Naive thymus-derived CD4-positive, alpha-beta T cell (primary cell): ENCODE data around the gene FOXI3. TPM values are rescaled to one million over a fixed set of nuclear protein-coding genes. Genes with fewer than 3 reads are reported as not detected.

Source experiments
- ATAC-seq: fragments of 150-1000 bp; cut with Tn5 transposase; 2 replicates; pipeline ENCODE4 v1.10.0; 2021; ENCODE audit warnings: mild to moderate bottlenecking, moderate library complexity
- CTCF ChIA-PET: fragments of 350-600 bp; sonication (Branson Sonifier 250); formaldehyde crosslinking; loops from one replicate; lab custom pipeline; 2021; ENCODE audit warnings: antibody characterized with exemption; lab: Charles Lee
- POLR2A ChIA-PET: fragments of 350-600 bp; sonication (Branson Sonifier 250); formaldehyde crosslinking; loops from one replicate; lab custom pipeline; 2021; ENCODE audit warnings: antibody characterized with exemption, inconsistent platforms; lab: Charles Lee
- DNase-seq, 9 donors: peaks; one replicate each; pipeline versions ENCODE4 v3.0.0 to v3.0.0-alpha.2; 2020 to 2022; ENCODE audit warnings: mixed read lengths in 1 of 9
- H3K27ac ChIP-seq: one replicate; pipeline ENCODE4 v1.7.0; 2013; ENCODE audit warnings: mild to moderate bottlenecking, low read depth, low read length, moderate library complexity
- H3K27me3 ChIP-seq, 2 donors: one replicate each; pipeline ENCODE4 v1.7.0; 2013; ENCODE audit warnings: low read length in 2 of 2, mild to moderate bottlenecking in 2 of 2, moderate library complexity in 2 of 2; ENCODE audit not compliant: control insufficient read depth in 2 of 2, insufficient read depth in 2 of 2
- H3K36me3 ChIP-seq, 3 experiments: 1 replicate in 2 of 3; 2 replicates in 1 of 3; pipeline ENCODE4 v1.7.0; 2013; ENCODE audit warnings: low read length in 3 of 3, mild to moderate bottlenecking in 3 of 3, moderate library complexity in 1 of 3; ENCODE audit not compliant: insufficient read depth in 3 of 3, control insufficient read depth in 2 of 3
- H3K4me1 ChIP-seq, 2 donors: one replicate each; pipeline ENCODE4 v1.7.0; 2013; ENCODE audit warnings: low read length in 2 of 2, mild to moderate bottlenecking in 2 of 2, moderate library complexity in 1 of 2; ENCODE audit not compliant: control insufficient read depth in 2 of 2, insufficient read depth in 2 of 2
- H3K4me3 ChIP-seq: 2 replicates; pipeline ENCODE4 v1.7.0; 2013; ENCODE audit warnings: mild to moderate bottlenecking, low read length
- H3K9me3 ChIP-seq, 3 experiments: 1 replicate in 2 of 3; 2 replicates in 1 of 3; pipeline ENCODE4 v1.7.0; 2013; ENCODE audit warnings: low read length in 3 of 3; ENCODE audit not compliant: control insufficient read depth in 2 of 3
- H3K27ac Mint-ChIP-seq, 9 donors: one replicate each; pipeline ENCODE4 v1.8.0; 2020 to 2022; ENCODE audit warnings: mixed read lengths in 9 of 9, mild to moderate bottlenecking in 8 of 9, moderate library complexity in 5 of 9, inconsistent platforms in 2 of 9
- H3K27me3 Mint-ChIP-seq, 5 donors: one replicate each; pipeline ENCODE4 v1.8.0; 2021 to 2022; ENCODE audit warnings: mixed read lengths in 5 of 5, mild to moderate bottlenecking in 1 of 5
- H3K36me3 Mint-ChIP-seq, 5 donors: one replicate each; pipeline ENCODE4 v1.8.0; 2020 to 2022; ENCODE audit warnings: mixed read lengths in 5 of 5, mild to moderate bottlenecking in 3 of 5, inconsistent platforms in 1 of 5
- H3K4me1 Mint-ChIP-seq, 7 donors: one replicate each; pipeline ENCODE4 v1.8.0; 2020 to 2022; ENCODE audit warnings: mixed read lengths in 7 of 7, mild to moderate bottlenecking in 3 of 7, inconsistent platforms in 1 of 7
- H3K4me3 Mint-ChIP-seq, 10 donors: one replicate each; pipeline ENCODE4 v1.8.0; 2020 to 2022; ENCODE audit warnings: mild to moderate bottlenecking in 10 of 10, mixed read lengths in 10 of 10, moderate library complexity in 6 of 10, inconsistent platforms in 2 of 10
- H3K9me3 Mint-ChIP-seq, 11 donors: one replicate each; pipeline ENCODE4 v1.8.0; 2020 to 2022; ENCODE audit warnings: mixed read lengths in 11 of 11, mild to moderate bottlenecking in 4 of 11, inconsistent platforms in 1 of 11, moderate library complexity in 1 of 11
- intact Hi-C, 2 donors: fragments of 100-400 bp; cut with micrococcal nuclease; formaldehyde crosslinking; loops; one replicate each; pipeline ENCODE4 v1.15.1; 2023
- polyA plus RNA-seq, 2 donors: library from polyadenylated mRNA; unstranded; fragments of 300-500 nt; fragmentation: Illumina TruSeq; gene quantifications; one replicate each; pipeline ENCODE4 v1.2.3, GENCODE V29; 2021
- total RNA-seq, 6 experiments: library from RNA in 5 of 6; stranded (reverse) in 5 of 6; gene quantifications; 1 replicate in 5 of 6; 2 replicates in 1 of 6; pipeline ENCODE4 v1.2.3 and lab custom pipeline; 2021 to 2026

The FOXI3 gene
- total and polyA plus RNA-seq, 7 experiments from 2014 or later, result not detected

DNA sequence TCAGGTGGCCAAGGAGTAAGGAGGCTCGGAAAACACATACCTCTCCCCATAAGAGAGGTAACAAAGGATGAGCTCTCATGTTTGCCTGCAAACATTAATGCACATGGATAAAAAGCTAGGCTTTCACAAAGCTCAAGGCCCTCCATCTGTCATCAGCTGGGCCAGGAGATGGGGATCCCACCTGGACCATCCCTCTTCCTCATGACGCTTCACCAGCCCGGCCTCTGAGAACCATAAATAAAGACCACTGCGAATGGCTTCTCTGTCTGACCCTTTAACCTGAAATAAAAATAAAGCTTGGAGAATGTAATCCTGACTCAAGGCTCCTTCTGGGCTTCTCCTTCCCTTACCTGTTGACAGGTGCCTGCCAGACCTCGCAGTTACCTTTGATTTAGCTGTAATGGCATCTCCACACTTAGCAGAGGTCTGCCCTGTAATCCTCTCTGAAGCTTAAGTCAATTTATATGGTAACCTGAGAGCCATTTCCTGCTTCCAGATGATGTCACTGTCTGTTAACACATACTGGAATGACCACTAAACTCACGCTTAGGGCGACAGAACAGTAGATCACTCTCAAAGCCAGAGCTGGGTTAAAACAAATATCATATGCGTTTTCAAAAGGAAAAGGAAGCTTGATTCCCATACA is 29.3 kb upstream of the FOXI3 start:
- no peaks in the 10 kb centered on the region for H3K9me3 ChIP-seq
- ATAC-seq (no peak), DNase-seq (no peak)
- ChIA-PET CTCF (no interaction called here), POLR2A (no interaction called here)
- Mint-ChIP-seq H3K27ac (no peak overlapping the region), H3K36me3 (no peaks in the 10 kb centered on the region), H3K4me1 (no peaks in the 10 kb centered on the region), H3K9me3 (no peaks in the 10 kb centered on the region), H3K27me3 (peaks cover 0 to 21% (median 17%) of the 10 kb centered on the region in 5 donors), H3K4me3 (no peak overlapping the region)
- no peak overlapping the region for H3K27ac ChIP-seq
- no peaks in the 10 kb centered on the region for H3K27me3 ChIP-seq
- no peaks in the 10 kb centered on the region for H3K4me1 ChIP-seq
- intact Hi-C loops, result no loop called here
- H3K4me3 ChIP-seq, result no peak overlapping the region
- no peaks in the 10 kb centered on the region for H3K36me3 ChIP-seq

DNA sequence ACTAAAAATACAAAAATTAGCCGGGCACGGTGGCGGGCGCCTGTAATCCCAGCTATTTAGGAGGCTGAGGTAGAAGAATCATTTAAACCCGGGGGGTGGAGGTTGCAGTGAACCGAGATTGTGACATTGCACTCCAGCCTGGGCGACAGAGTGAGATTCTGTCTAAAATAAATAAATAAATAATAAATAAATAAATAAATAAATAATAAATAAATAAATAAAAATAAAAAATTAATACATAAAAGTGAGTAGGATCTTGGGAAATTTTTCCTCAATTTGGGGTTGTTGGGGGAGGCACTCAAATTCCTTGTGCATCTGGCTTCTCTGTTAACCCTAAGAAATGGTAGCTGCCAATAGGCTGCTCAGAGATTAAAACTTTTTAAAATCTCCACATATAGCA is 20.3 kb upstream of the FOXI3 start:
- intact Hi-C loops, result no loop called here
- no peak for DNase-seq
- ChIA-PET POLR2A (no interaction called here), CTCF (no interaction called here)
- Histone ChIP-seq H3K4me3 (no peak overlapping the region), H3K9me3 (no peaks in the 10 kb centered on the region), H3K36me3 (no peaks in the 10 kb centered on the region), H3K4me1 (no peaks in the 10 kb centered on the region), H3K27me3 (no peaks in the 10 kb centered on the region), H3K27ac (no peak overlapping the region)
- Mint-ChIP-seq H3K4me3 (no peak overlapping the region), H3K27ac (no peak overlapping the region), H3K27me3 (peaks cover 5 to 16% (median 13%) of the 10 kb centered on the region in 5 donors), H3K9me3 (peaks cover 0 to 4% (median 0%) of the 10 kb centered on the region in 11 donors), H3K36me3 (no peaks in the 10 kb centered on the region), H3K4me1 (no peaks in the 10 kb centered on the region)
- ATAC-seq, result no peak

GRCh38 chr2:88471083-88471942 is 18.8 kb upstream of the FOXI3 start:
- Histone ChIP-seq H3K27me3 (no peaks in the 10 kb centered on the region), H3K36me3 (no peaks in the 10 kb centered on the region), H3K9me3 (no peaks in the 10 kb centered on the region), H3K4me1 (no peaks in the 10 kb centered on the region), H3K4me3 (no peak overlapping the region), H3K27ac (no peak overlapping the region)
- intact Hi-C loops, result no loop called here
- ChIA-PET CTCF (no interaction called here), POLR2A (no interaction called here)
- H3K9me3 Mint-ChIP-seq, result peaks cover 0 to 4% (median 0%) of the 10 kb centered on the region in 11 donors
- peaks cover 5 to 15% (median 10%) of the 10 kb centered on the region in 5 donors for H3K27me3 Mint-ChIP-seq
- ATAC-seq (no peak), DNase-seq (no peak)
- H3K27ac Mint-ChIP-seq, result no peak overlapping the region
- no peak overlapping the region for H3K4me3 Mint-ChIP-seq
- H3K36me3 Mint-ChIP-seq, result no peaks in the 10 kb centered on the region
- H3K4me1 Mint-ChIP-seq, result no peaks in the 10 kb centered on the region

- Mint-ChIP-seq H3K9me3 (peaks cover 0 to 4% (median 0%) of the 10 kb centered on the region in 11 donors), H3K27ac (no peak overlapping the region), H3K36me3 (no peaks in the 10 kb centered on the region), H3K4me3 (no peak overlapping the region), H3K4me1 (no peaks in the 10 kb centered on the region), H3K27me3 (peaks cover 3 to 20% (median 5%) of the 10 kb centered on the region in 5 donors)
- CTCF ChIA-PET, result no interaction called here
- H3K36me3 ChIP-seq, result no peaks in the 10 kb centered on the region
- no peak for DNase-seq
- H3K9me3 ChIP-seq, result no peaks in the 10 kb centered on the region
- no peaks in the 10 kb centered on the region for H3K27me3 ChIP-seq
- peak; percentile 32 for ATAC-seq
- intact Hi-C loops, result no loop called here
- H3K27ac ChIP-seq, result no peak overlapping the region
- no peak overlapping the region for H3K4me3 ChIP-seq
- no peaks in the 10 kb centered on the region for H3K4me1 ChIP-seq
- POLR2A ChIA-PET, result no interaction called here
These were observed 17.0 kb upstream of the FOXI3 start for GRCh38 chr2:88469202-88470114.

DNA sequence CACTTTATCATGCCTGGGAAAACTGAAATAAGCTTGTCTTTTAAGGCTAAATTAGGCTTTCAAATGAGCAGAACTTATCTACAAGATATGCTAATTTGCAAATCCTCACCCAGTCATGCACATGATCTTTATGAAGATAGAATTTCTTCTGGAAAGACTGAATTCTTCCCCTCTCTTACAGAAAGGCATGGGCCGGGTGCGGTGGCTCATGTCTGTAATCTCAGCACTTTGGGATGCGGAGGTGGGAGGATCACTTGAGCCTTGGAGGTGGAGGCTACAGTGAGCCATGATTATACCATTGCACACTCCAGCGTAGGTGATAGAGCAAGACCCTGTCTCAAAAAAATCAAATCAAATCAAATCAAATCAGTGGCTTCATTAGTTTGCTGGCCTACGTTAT is 11.7 kb upstream of the FOXI3 start:
- H3K4me1 ChIP-seq, result no peaks in the 10 kb centered on the region
- POLR2A ChIA-PET, result no interaction called here
- Mint-ChIP-seq H3K27me3 (peaks cover 8 to 34% (median 17%) of the 10 kb centered on the region in 5 donors), H3K4me3 (no peak overlapping the region), H3K4me1 (no peaks in the 10 kb centered on the region), H3K27ac (no peak overlapping the region), H3K36me3 (peaks cover 0 to 3% (median 0%) of the 10 kb centered on the region in 5 donors), H3K9me3 (peaks cover 0 to 5% (median 0%) of the 10 kb centered on the region in 11 donors)
- H3K36me3 ChIP-seq, result no peaks in the 10 kb centered on the region
- intact Hi-C loops, result no loop called here
- CTCF ChIA-PET, result no interaction called here
- DNase-seq (no peak), ATAC-seq (no peak)
- H3K9me3 ChIP-seq, result no peaks in the 10 kb centered on the region
- no peaks in the 10 kb centered on the region for H3K27me3 ChIP-seq
- H3K27ac ChIP-seq, result no peak overlapping the region
- H3K4me3 ChIP-seq, result no peak overlapping the region

GRCh38 chr2:88458633-88459032 is 6.1 kb upstream of the FOXI3 start:
- POLR2A ChIA-PET, result no interaction called here
- no peak for DNase-seq
- peaks cover 32 to 64% (median 55%) of the 10 kb centered on the region in 5 donors for H3K27me3 Mint-ChIP-seq
- H3K36me3 Mint-ChIP-seq, result peaks cover 0 to 3% (median 0%) of the 10 kb centered on the region in 5 donors
- H3K27me3 ChIP-seq, result peaks cover 3 to 9% of the 10 kb centered on the region in 2 donors
- no peaks in the 10 kb centered on the region for H3K9me3 ChIP-seq
- CTCF ChIA-PET, result no interaction called here
- H3K27ac ChIP-seq, result no peak overlapping the region
- peaks cover 0 to 7% (median 0%) of the 10 kb centered on the region in 11 donors for H3K9me3 Mint-ChIP-seq
- no peak for ATAC-seq
- H3K4me3 ChIP-seq, result no peak overlapping the region
- intact Hi-C loops, result no loop called here
- H3K4me1 Mint-ChIP-seq, result peaks cover 0 to 2% (median 0%) of the 10 kb centered on the region in 7 donors
- no peak overlapping the region for H3K4me3 Mint-ChIP-seq
- H3K36me3 ChIP-seq, result no peaks in the 10 kb centered on the region
- H3K4me1 ChIP-seq, result no peaks in the 10 kb centered on the region
- no peak overlapping the region for H3K27ac Mint-ChIP-seq
